Measurements from ENCODE around the gene COPG1. TPM values are rescaled to one million over a fixed set of nuclear protein-coding genes. Genes with fewer than 3 reads are reported as not detected.

Gene COPG1
- total RNA-seq, 4 donors from 2014 or later: 55.6 to 89.1 (median 70.4) TPM

GRCh38 chr3:129224984-129225393 lies 24.4 kb upstream of the COPG1 start:
- 10% methylated on average over 9 of the region's 9 CpGs for WGBS
- Histone ChIP-seq H3K36me3 (no peaks in the 10 kb centered on the region), H3K4me1 (peaks cover 45 to 56% (median 53%) of the 10 kb centered on the region in 4 donors), H3K27me3 (no peaks in the 10 kb centered on the region), H3K27ac (replicated peaks in 1 of 4) (peak overlapping the region; percentile 70 to 77 (median 76)), H3K4me3 (peak overlapping the region; percentile 13 to 40 (median 30)), H3K9me3 (no peaks in the 10 kb centered on the region)
- intact Hi-C loops (cut with DNase I): no loop called here
- no peak for DNase-seq (ENCODE audit: extremely low spot score)
- TF ChIP-seq POLR2A (IDR thresholded peaks at IDR 0.05; ENCODE audit: low read depth) (no peak), CTCF (IDR thresholded peaks at IDR 0.05) (peak in 2 of 3 experiments; percentile 6 to 9), POLR2AphosphoS5 (IDR thresholded peaks at IDR 0.05) (peak; percentile 68 to 79)

GRCh38 chr3:129226374-129226773 lies 23.0 kb upstream of the COPG1 start:
- H3K4me1 ChIP-seq: peaks cover 45 to 56% (median 53%) of the 10 kb centered on the region in 4 donors
- WGBS: 41% methylated on average over 6 of the region's 6 CpGs
- no peaks in the 10 kb centered on the region for H3K36me3 ChIP-seq
- no peak for DNase-seq (ENCODE audit: extremely low spot score)
- TF ChIP-seq POLR2AphosphoS5 (IDR thresholded peaks at IDR 0.05) (peak; percentile 66 to 79), EP300 (IDR thresholded peaks at IDR 0.05) (no peak), POLR2A (IDR thresholded peaks at IDR 0.05; ENCODE audit: low read depth) (no peak)
- no peaks in the 10 kb centered on the region for H3K27me3 ChIP-seq
- intact Hi-C loops (cut with DNase I): no loop called here
- peak overlapping the region; percentile 70 to 77 (median 76) for H3K27ac ChIP-seq (replicated peaks in 1 of 4)
- H3K4me3 ChIP-seq: no peak overlapping the region
- no peaks in the 10 kb centered on the region for H3K9me3 ChIP-seq

GRCh38 chr3:129228891-129229585 lies 20.4 kb upstream of the COPG1 start:
- TF ChIP-seq POLR2AphosphoS5 (IDR thresholded peaks at IDR 0.05): no peak
- TF ChIP-seq POLR2A (IDR thresholded peaks at IDR 0.05; ENCODE audit: low read depth): no peak
- no peak for TF ChIP-seq CTCF (IDR thresholded peaks at IDR 0.05)
- TF ChIP-seq EP300 (IDR thresholded peaks at IDR 0.05): no peak
- intact Hi-C loops (cut with DNase I): no loop called here
- DNase-seq (ENCODE audit: extremely low spot score): no peak
- WGBS: 57% methylated on average over 11 of the region's 11 CpGs
- Histone ChIP-seq H3K27ac (replicated peaks in 1 of 4) (peak overlapping the region; percentile 7 to 45 (median 44)), H3K4me3 (no peak overlapping the region), H3K9me3 (no peaks in the 10 kb centered on the region), H3K27me3 (no peaks in the 10 kb centered on the region), H3K4me1 (peaks cover 45 to 56% (median 53%) of the 10 kb centered on the region in 4 donors), H3K36me3 (no peaks in the 10 kb centered on the region)

- no peaks in the 10 kb centered on the region for H3K27me3 ChIP-seq
- no peak overlapping the region for H3K4me3 ChIP-seq
- no peaks in the 10 kb centered on the region for H3K9me3 ChIP-seq
- intact Hi-C loops (cut with DNase I): no loop called here
- H3K36me3 ChIP-seq: no peaks in the 10 kb centered on the region
- WGBS: 56% methylated on average over 7 of the region's 7 CpGs
- H3K27ac ChIP-seq (replicated peaks in 1 of 4): peak overlapping the region in 2 of 4 donors; percentile 15 to 26
- peaks cover 31 to 42% (median 40%) of the 10 kb centered on the region in 4 donors for H3K4me1 ChIP-seq
- TF ChIP-seq POLR2AphosphoS5 (IDR thresholded peaks at IDR 0.05) (peak in 1 of 2 donors; percentile 27), CTCF (IDR thresholded peaks at IDR 0.05) (no peak)
- no peak for DNase-seq (ENCODE audit: extremely low spot score)
Measured at GRCh38 chr3:129230311-129231019, 18.9 kb upstream of the COPG1 start.

GRCh38 chr3:129231331-129232119 lies 17.9 kb upstream of the COPG1 start:
- intact Hi-C loops (cut with DNase I): no loop called here
- no peak for DNase-seq (ENCODE audit: extremely low spot score)
- Histone ChIP-seq H3K4me1 (peaks cover 22 to 31% (median 29%) of the 10 kb centered on the region in 4 donors), H3K36me3 (no peaks in the 10 kb centered on the region), H3K27ac (replicated peaks in 1 of 4) (no peak overlapping the region), H3K27me3 (no peaks in the 10 kb centered on the region), H3K4me3 (no peak overlapping the region), H3K9me3 (no peaks in the 10 kb centered on the region)
- TF ChIP-seq POLR2AphosphoS5 (IDR thresholded peaks at IDR 0.05) (no peak), POLR2A (IDR thresholded peaks at IDR 0.05; ENCODE audit: low read depth) (no peak), EP300 (IDR thresholded peaks at IDR 0.05) (no peak)
- WGBS: 90% methylated on average over 10 of the region's 10 CpGs
